ENCODE measurements around the gene ZNF860.

Gene ZNF860

GRCh38 chr3:31936420-31937060 lies 45.0 kb upstream of the ZNF860 start:
- Histone ChIP-seq H2BK120ac (ENCODE audit: low read depth, low read length) (no peak overlapping the region), H3K4me1 (ENCODE audit: control insufficient read depth, insufficient read depth, low read depth, low read length) (no peaks in the 10 kb centered on the region), H3K36me3 (ENCODE audit: control insufficient read depth in 1 of 2, insufficient read depth in 2 of 2, low read depth in 1 of 2, low read length in 2 of 2) (no peaks in the 10 kb centered on the region), H4K91ac (ENCODE audit: low read length) (no peak overlapping the region), H3K9ac (ENCODE audit: low read length) (no peak overlapping the region), H2BK5ac (ENCODE audit: low read depth, low read length, poor library complexity, severe bottlenecking) (no peak overlapping the region), H3K14ac (ENCODE audit: low read length in 2 of 2) (no peak overlapping the region), H2BK12ac (ENCODE audit: low read length in 2 of 2) (no peak overlapping the region), H3K4ac (ENCODE audit: low read depth in 1 of 2, low read length in 2 of 2) (no peak overlapping the region), H3K27me3 (ENCODE audit: control insufficient read depth in 1 of 2, insufficient read depth in 1 of 2, low read length in 2 of 2) (peaks cover 0 to 4% of the 10 kb centered on the region in 2 experiments), H3K27ac (ENCODE audit: low read length, poor library complexity, severe bottlenecking) (no peak overlapping the region), H3K4me3 (ENCODE audit: insufficient read depth in 1 of 2, low read depth in 1 of 2, low read length in 2 of 2) (no peak overlapping the region), H2BK15ac (ENCODE audit: low read depth, poor library complexity, severe bottlenecking) (no peak overlapping the region), H3K4me2 (ENCODE audit: low read length, poor library complexity, severe bottlenecking) (no peak overlapping the region), H2AFZ (ENCODE audit: low read depth, low read length) (no peak overlapping the region), H3K9me3 (ENCODE audit: control insufficient read depth, low read length) (no peaks in the 10 kb centered on the region), H2AK5ac (ENCODE audit: low read length, severe bottlenecking) (no peak overlapping the region), H3K23ac (ENCODE audit: low read length in 2 of 2) (no peak overlapping the region), H3K79me1 (replicated peaks; ENCODE audit: low read length, poor library complexity, severe bottlenecking) (peaks cover 39% of the 10 kb centered on the region), H3K18ac (ENCODE audit: low read depth in 1 of 2, low read length in 2 of 2) (no peak overlapping the region), H4K8ac (ENCODE audit: low read length) (no peak overlapping the region)
- peak; percentile 39 for DNase-seq
- no CpG with 5 or more reads among the region's 1 CpG for WGBS

GRCh38 chr3:31937225-31937624 lies 44.3 kb upstream of the ZNF860 start:
- H3K18ac ChIP-seq (ENCODE audit: low read depth in 1 of 2, low read length in 2 of 2), result no peak overlapping the region
- H3K14ac ChIP-seq (ENCODE audit: low read length in 2 of 2), result no peak overlapping the region
- H3K9ac ChIP-seq (ENCODE audit: low read length), result no peak overlapping the region
- H2AK5ac ChIP-seq (ENCODE audit: low read length, severe bottlenecking), result no peak overlapping the region
- H3K4ac ChIP-seq (ENCODE audit: low read depth in 1 of 2, low read length in 2 of 2), result no peak overlapping the region
- no peak overlapping the region for H2BK15ac ChIP-seq (ENCODE audit: low read depth, poor library complexity, severe bottlenecking)
- peaks cover 0 to 4% of the 10 kb centered on the region in 2 experiments for H3K27me3 ChIP-seq (ENCODE audit: control insufficient read depth in 1 of 2, insufficient read depth in 1 of 2, low read length in 2 of 2)
- H2BK12ac ChIP-seq (ENCODE audit: low read length in 2 of 2), result no peak overlapping the region
- H3K79me1 ChIP-seq (replicated peaks; ENCODE audit: low read length, poor library complexity, severe bottlenecking), result peaks cover 36% of the 10 kb centered on the region
- 82% methylated on average over 4 of the region's 4 CpGs for WGBS
- no peak overlapping the region for H3K27ac ChIP-seq (ENCODE audit: low read length, poor library complexity, severe bottlenecking)
- no peak overlapping the region for H3K4me2 ChIP-seq (ENCODE audit: low read length, poor library complexity, severe bottlenecking)
- no peak overlapping the region for H4K91ac ChIP-seq (ENCODE audit: low read length)
- no peak for DNase-seq
- H2AFZ ChIP-seq (ENCODE audit: low read depth, low read length), result no peak overlapping the region
- no peak overlapping the region for H3K4me3 ChIP-seq (ENCODE audit: insufficient read depth in 1 of 2, low read depth in 1 of 2, low read length in 2 of 2)
- no peak overlapping the region for H3K23ac ChIP-seq (ENCODE audit: low read length in 2 of 2)
- no peaks in the 10 kb centered on the region for H3K36me3 ChIP-seq (ENCODE audit: control insufficient read depth in 1 of 2, insufficient read depth in 2 of 2, low read depth in 1 of 2, low read length in 2 of 2)
- H2BK5ac ChIP-seq (ENCODE audit: low read depth, low read length, poor library complexity, severe bottlenecking), result no peak overlapping the region
- peaks cover 2% of the 10 kb centered on the region for H3K4me1 ChIP-seq (ENCODE audit: control insufficient read depth, insufficient read depth, low read depth, low read length)
- no peak overlapping the region for H2BK120ac ChIP-seq (ENCODE audit: low read depth, low read length)
- H4K8ac ChIP-seq (ENCODE audit: low read length), result no peak overlapping the region
- H3K9me3 ChIP-seq (ENCODE audit: control insufficient read depth, low read length), result no peaks in the 10 kb centered on the region

GRCh38 chr3:31942446-31942845 lies 39.1 kb upstream of the ZNF860 start:
- no peak overlapping the region for H4K91ac ChIP-seq (ENCODE audit: low read length)
- H3K23ac ChIP-seq (ENCODE audit: low read length in 2 of 2), result no peak overlapping the region
- H2BK120ac ChIP-seq (ENCODE audit: low read depth, low read length), result no peak overlapping the region
- H3K14ac ChIP-seq (ENCODE audit: low read length in 2 of 2), result no peak overlapping the region
- H2BK5ac ChIP-seq (ENCODE audit: low read depth, low read length, poor library complexity, severe bottlenecking), result no peak overlapping the region
- no peak overlapping the region for H2AFZ ChIP-seq (ENCODE audit: low read depth, low read length)
- no peak overlapping the region for H2BK12ac ChIP-seq (ENCODE audit: low read length in 2 of 2)
- H3K9ac ChIP-seq (ENCODE audit: low read length), result no peak overlapping the region
- H3K4me3 ChIP-seq (ENCODE audit: insufficient read depth in 1 of 2, low read depth in 1 of 2, low read length in 2 of 2), result no peak overlapping the region
- no peaks in the 10 kb centered on the region for H3K9me3 ChIP-seq (ENCODE audit: control insufficient read depth, low read length)
- H3K4ac ChIP-seq (ENCODE audit: low read depth in 1 of 2, low read length in 2 of 2), result no peak overlapping the region
- H3K18ac ChIP-seq (ENCODE audit: low read depth in 1 of 2, low read length in 2 of 2), result no peak overlapping the region
- H3K79me1 ChIP-seq (replicated peaks; ENCODE audit: low read length, poor library complexity, severe bottlenecking), result peaks cover 46% of the 10 kb centered on the region
- H2BK15ac ChIP-seq (ENCODE audit: low read depth, poor library complexity, severe bottlenecking), result no peak overlapping the region
- WGBS, result 100% methylated on average over 1 of the region's 2 CpGs
- DNase-seq, result no peak
- no peak overlapping the region for H3K27ac ChIP-seq (ENCODE audit: low read length, poor library complexity, severe bottlenecking)
- H2AK5ac ChIP-seq (ENCODE audit: low read length, severe bottlenecking), result no peak overlapping the region
- no peaks in the 10 kb centered on the region for H3K36me3 ChIP-seq (ENCODE audit: control insufficient read depth in 1 of 2, insufficient read depth in 2 of 2, low read depth in 1 of 2, low read length in 2 of 2)
- peaks cover 0 to 4% of the 10 kb centered on the region in 2 experiments for H3K27me3 ChIP-seq (ENCODE audit: control insufficient read depth in 1 of 2, insufficient read depth in 1 of 2, low read length in 2 of 2)
- H3K4me2 ChIP-seq (ENCODE audit: low read length, poor library complexity, severe bottlenecking), result no peak overlapping the region
- H3K4me1 ChIP-seq (ENCODE audit: control insufficient read depth, insufficient read depth, low read depth, low read length), result peaks cover 2% of the 10 kb centered on the region
- no peak overlapping the region for H4K8ac ChIP-seq (ENCODE audit: low read length)

GRCh38 chr3:31943041-31943440 lies 38.5 kb upstream of the ZNF860 start:
- Histone ChIP-seq H2AK5ac (ENCODE audit: low read length, severe bottlenecking) (no peak overlapping the region), H3K79me1 (replicated peaks; ENCODE audit: low read length, poor library complexity, severe bottlenecking) (peaks cover 43% of the 10 kb centered on the region), H4K8ac (ENCODE audit: low read length) (no peak overlapping the region), H4K91ac (ENCODE audit: low read length) (no peak overlapping the region), H2BK15ac (ENCODE audit: low read depth, poor library complexity, severe bottlenecking) (no peak overlapping the region), H2BK12ac (ENCODE audit: low read length in 2 of 2) (no peak overlapping the region), H3K4me2 (ENCODE audit: low read length, poor library complexity, severe bottlenecking) (no peak overlapping the region), H3K36me3 (ENCODE audit: control insufficient read depth in 1 of 2, insufficient read depth in 2 of 2, low read depth in 1 of 2, low read length in 2 of 2) (no peaks in the 10 kb centered on the region), H3K14ac (ENCODE audit: low read length in 2 of 2) (no peak overlapping the region), H3K4ac (ENCODE audit: low read depth in 1 of 2, low read length in 2 of 2) (no peak overlapping the region), H3K18ac (ENCODE audit: low read depth in 1 of 2, low read length in 2 of 2) (no peak overlapping the region), H2BK120ac (ENCODE audit: low read depth, low read length) (no peak overlapping the region), H3K4me3 (ENCODE audit: insufficient read depth in 1 of 2, low read depth in 1 of 2, low read length in 2 of 2) (no peak overlapping the region), H3K4me1 (ENCODE audit: control insufficient read depth, insufficient read depth, low read depth, low read length) (peaks cover 2% of the 10 kb centered on the region), H2AFZ (ENCODE audit: low read depth, low read length) (no peak overlapping the region), H3K23ac (ENCODE audit: low read length in 2 of 2) (no peak overlapping the region), H3K9ac (ENCODE audit: low read length) (no peak overlapping the region), H3K27ac (ENCODE audit: low read length, poor library complexity, severe bottlenecking) (no peak overlapping the region), H3K27me3 (ENCODE audit: control insufficient read depth in 1 of 2, insufficient read depth in 1 of 2, low read length in 2 of 2) (peaks cover 0 to 4% of the 10 kb centered on the region in 2 experiments), H2BK5ac (ENCODE audit: low read depth, low read length, poor library complexity, severe bottlenecking) (no peak overlapping the region), H3K9me3 (ENCODE audit: control insufficient read depth, low read length) (no peaks in the 10 kb centered on the region)
- DNase-seq, result no peak

Data from mesenchymal stem cell (in vitro differentiated cells and primary cell).